Mammary epithelial cell (primary cell): ENCODE measurements around the gene NLGN1.

Source experiments
- CTCF ChIP-seq, 2 donors: IDR thresholded peaks in 1 of 2; conservative IDR thresholded peaks in 1 of 2; 2 replicates each; pipeline ENCODE4 v1.5.1; 2011 to 2012; ENCODE audit warnings: inconsistent platforms in 2 of 2, low read length in 2 of 2, mild to moderate bottlenecking in 2 of 2, control low read depth in 1 of 2, low read depth in 1 of 2; ENCODE audit not compliant: insufficient read depth in 1 of 2; ENCODE audit errors: extremely low read depth in 1 of 2
- EZH2 ChIP-seq: IDR thresholded peaks from 2 replicates; pipeline ENCODE4 v1.6.1; 2012; ENCODE audit warnings: low read length, inconsistent platforms, borderline replicate concordance

GRCh38 chr3:173770796-173771573 lies 373.4 kb downstream of the NLGN1 start:
- TF ChIP-seq CTCF (conservative IDR thresholded peaks at IDR 0.05 in 1 of 2, IDR thresholded peaks at IDR 0.05 in 1 of 2; ENCODE audit: extremely low read depth in 1 of 2, insufficient read depth in 1 of 2, low read depth in 1 of 2, low read length in 2 of 2) (no peak), EZH2 (no peak)
